DND-41 (cell line): ENCODE measurements around the gene DNM3.

Experiments
- ATAC-seq: fragments of 200-7000 bp; cut with Tn5 transposase; 3 replicates; pipeline ENCODE4 v1.9.1; 2021; ENCODE audit warnings: low read depth; ENCODE audit not compliant: insufficient read depth
- DNase-seq: peaks from one replicate; pipeline ENCODE4 v3.0.0-alpha.2; 2020
- H2AFZ ChIP-seq: 2 replicates; pipeline ENCODE4 v1.6.0; 2012; ENCODE audit warnings: low read depth, low read length
- H3K27ac ChIP-seq: 2 replicates; pipeline ENCODE4 v1.5.1; 2012; ENCODE audit warnings: low read length, inconsistent platforms
- H3K27me3 ChIP-seq: fragments of 200-600 bp; sonication (generic); 2 replicates; pipeline ENCODE4 v1.6.0; 2012; ENCODE audit warnings: low read length, mild to moderate bottlenecking, inconsistent platforms; ENCODE audit not compliant: insufficient read depth, poor library complexity
- H3K36me3 ChIP-seq: 2 replicates; pipeline ENCODE4 v1.5.1; 2012; ENCODE audit warnings: low read length, inconsistent platforms; ENCODE audit not compliant: insufficient read depth
- H3K4me1 ChIP-seq: 2 replicates; pipeline ENCODE4 v1.5.1; 2012; ENCODE audit warnings: mild to moderate bottlenecking, low read length; ENCODE audit not compliant: insufficient read depth
- H3K4me2 ChIP-seq: 2 replicates; pipeline ENCODE4 v1.6.0; 2012; ENCODE audit warnings: mild to moderate bottlenecking, moderate library complexity, low read length, inconsistent platforms; ENCODE audit not compliant: insufficient read depth
- H3K4me3 ChIP-seq, 2 experiments: fragments of 200-600 bp in 1 of 2; shearing (Covaris generic) in 1 of 2; 2 replicates each; pipeline ENCODE4 v1.5.1; 2012 to 2016; ENCODE audit warnings: inconsistent platforms in 2 of 2, low read length in 2 of 2, mild to moderate bottlenecking in 2 of 2, low read depth in 1 of 2, moderate library complexity in 1 of 2
- H3K79me2 ChIP-seq: 2 replicates; pipeline ENCODE4 v1.6.0; 2012; ENCODE audit warnings: low read length, inconsistent platforms; ENCODE audit not compliant: insufficient read depth
- H3K9ac ChIP-seq: 2 replicates; pipeline ENCODE4 v1.6.0; 2012; ENCODE audit warnings: low read depth, mild to moderate bottlenecking, inconsistent platforms, low read length, moderate library complexity
- H3K9me3 ChIP-seq: 2 replicates; pipeline ENCODE4 v1.5.1; 2012; ENCODE audit warnings: low read length, moderate library complexity, mild to moderate bottlenecking, inconsistent platforms; ENCODE audit not compliant: insufficient read depth, severe bottlenecking
- H4K20me1 ChIP-seq: 2 replicates; pipeline ENCODE4 v1.6.0; 2012; ENCODE audit warnings: low read length; ENCODE audit not compliant: insufficient read depth
- CTCF ChIP-seq: IDR thresholded peaks from 2 replicates; pipeline ENCODE4 v1.5.1; 2012; ENCODE audit warnings: borderline replicate concordance, low read length, moderate library complexity, mild to moderate bottlenecking; ENCODE audit not compliant: poor library complexity, severe bottlenecking; ENCODE audit errors: extremely low read depth
- EZH2 ChIP-seq: IDR thresholded peaks from 3 replicates; pipeline ENCODE4 v1.6.1; 2012; ENCODE audit warnings: borderline replicate concordance, low read depth, mild to moderate bottlenecking, moderate library complexity, low read length, inconsistent platforms; ENCODE audit not compliant: severe bottlenecking

DNM3 gene

GRCh38 chr1:171855381-171855780, 14.1 kb downstream of the DNM3 start:
- DNase-seq = no peak
- no peak overlapping the region for H3K4me2 ChIP-seq
- no peak for ATAC-seq
- H2AFZ ChIP-seq = no peak overlapping the region
- no peaks in the 10 kb centered on the region for H3K4me1 ChIP-seq
- H3K27ac ChIP-seq = no peak overlapping the region
- no peaks in the 10 kb centered on the region for H3K79me2 ChIP-seq
- H3K27me3 ChIP-seq = peaks cover 5% of the 10 kb centered on the region
- no peak overlapping the region for H3K4me3 ChIP-seq
- TF ChIP-seq EZH2 = no peak
- no peak for TF ChIP-seq CTCF
- H4K20me1 ChIP-seq = no peaks in the 10 kb centered on the region
- no peak overlapping the region for H3K9ac ChIP-seq
- H3K36me3 ChIP-seq = no peaks in the 10 kb centered on the region
- no peaks in the 10 kb centered on the region for H3K9me3 ChIP-seq

- TF ChIP-seq EZH2 (no peak), CTCF (no peak)
- no peak overlapping the region for H2AFZ ChIP-seq
- H3K9ac ChIP-seq = no peak overlapping the region
- H3K27me3 ChIP-seq = peaks cover 5% of the 10 kb centered on the region
- H3K4me1 ChIP-seq = no peaks in the 10 kb centered on the region
- no peaks in the 10 kb centered on the region for H3K79me2 ChIP-seq
- no peaks in the 10 kb centered on the region for H4K20me1 ChIP-seq
- ATAC-seq (no peak), DNase-seq (no peak)
- no peaks in the 10 kb centered on the region for H3K36me3 ChIP-seq
- H3K4me2 ChIP-seq = no peak overlapping the region
- no peak overlapping the region for H3K4me3 ChIP-seq
- no peaks in the 10 kb centered on the region for H3K9me3 ChIP-seq
- H3K27ac ChIP-seq = no peak overlapping the region
Measured at GRCh38 chr1:171858696-171859095, 17.4 kb downstream of the DNM3 start.

- H3K27ac ChIP-seq = no peak overlapping the region
- H3K4me1 ChIP-seq = no peaks in the 10 kb centered on the region
- H3K79me2 ChIP-seq = no peaks in the 10 kb centered on the region
- H3K4me2 ChIP-seq = no peak overlapping the region
- no peaks in the 10 kb centered on the region for H3K9me3 ChIP-seq
- H3K4me3 ChIP-seq = no peak overlapping the region
- H3K9ac ChIP-seq = no peak overlapping the region
- no peak for DNase-seq
- no peak overlapping the region for H2AFZ ChIP-seq
- ATAC-seq = no peak
- H3K27me3 ChIP-seq = no peaks in the 10 kb centered on the region
- H4K20me1 ChIP-seq = no peaks in the 10 kb centered on the region
- TF ChIP-seq EZH2 (no peak), CTCF (no peak)
- H3K36me3 ChIP-seq = no peaks in the 10 kb centered on the region
Measured at GRCh38 chr1:171860696-171861095, 19.4 kb downstream of the DNM3 start.

- no peak overlapping the region for H2AFZ ChIP-seq
- TF ChIP-seq EZH2 (no peak), CTCF (no peak)
- H3K9me3 ChIP-seq = no peaks in the 10 kb centered on the region
- no peak overlapping the region for H3K27ac ChIP-seq
- H3K79me2 ChIP-seq = no peaks in the 10 kb centered on the region
- no peak overlapping the region for H3K9ac ChIP-seq
- H3K4me1 ChIP-seq = no peaks in the 10 kb centered on the region
- no peak overlapping the region for H3K4me3 ChIP-seq
- no peaks in the 10 kb centered on the region for H3K36me3 ChIP-seq
- H3K27me3 ChIP-seq = no peaks in the 10 kb centered on the region
- DNase-seq (no peak), ATAC-seq (no peak)
- H4K20me1 ChIP-seq = no peaks in the 10 kb centered on the region
- H3K4me2 ChIP-seq = no peak overlapping the region
Measured at GRCh38 chr1:171863531-171863930, 22.2 kb downstream of the DNM3 start.
